Measurements from ENCODE around the gene NIPSNAP2.

DNA sequence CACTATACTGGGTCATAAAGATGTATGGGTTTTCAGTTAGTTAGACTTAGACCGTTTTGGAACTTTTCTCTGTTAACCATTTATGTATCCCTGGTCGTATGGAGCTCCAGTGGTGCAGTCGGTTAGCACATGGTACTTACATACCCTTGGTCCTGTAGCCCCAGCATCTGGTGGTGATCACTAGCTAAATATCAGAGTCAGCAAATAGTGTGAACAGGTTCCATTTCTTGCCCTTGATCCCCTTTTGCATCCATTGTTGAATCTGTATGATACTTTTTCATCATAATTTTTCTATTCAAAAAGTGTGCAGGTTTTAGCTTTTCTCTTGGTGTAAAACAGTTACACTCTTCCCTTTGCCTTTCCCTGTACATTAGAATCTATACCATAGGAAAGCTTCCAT lies 15.9 kb downstream of the NIPSNAP2 start:
- no peak for TF ChIP-seq ZNF274 (IDR thresholded peaks at IDR 0.05; ENCODE audit: low read depth, low read length)
- TF ChIP-seq YY1 (IDR thresholded peaks at IDR 0.05; ENCODE audit: insufficient read depth, insufficient read length), result no peak

Data from NT2/D1 (cell line).